Prostate gland (tissue), 2 donors: ENCODE results near the gene P2RY2. TPM values are rescaled to one million over a fixed set of nuclear protein-coding genes. Genes with fewer than 3 reads are reported as not detected.

Experiments used
- DNase-seq: peaks from one replicate; pipeline ENCODE4 v3.0.0-alpha.2; 2019; ENCODE audit warnings: low spot score
- H3K27ac ChIP-seq, 2 donors: fragments of 200-600 bp; sonication (generic); 2 replicates each; pipeline ENCODE4 v1.5.1; 2017 to 2019
- H3K27me3 ChIP-seq: fragments of 200-600 bp; sonication (generic); replicated peaks from 2 replicates; pipeline ENCODE4 v1.5.1; 2019; ENCODE audit not compliant: insufficient read depth
- H3K36me3 ChIP-seq, 2 donors: fragments of 200-600 bp; sonication (generic); 1 replicate in 1 of 2; 2 replicates in 1 of 2; pipeline versions ENCODE4 v1.5.1 to v1.8.1; 2017 to 2019
- H3K4me1 ChIP-seq: fragments of 200-600 bp; sonication (generic); replicated peaks from 2 replicates; pipeline ENCODE4 v1.5.1; 2019
- H3K4me3 ChIP-seq, 2 donors: fragments of 200-600 bp; sonication (generic); 2 replicates each; pipeline ENCODE4 v1.5.1; 2017 to 2019
- H3K9me3 ChIP-seq: fragments of 200-600 bp; sonication (generic); 2 replicates; pipeline ENCODE4 v1.5.1; 2017
- CTCF ChIP-seq, 4 experiments: fragments of 200-600 bp in 2 of 4; fragments of 450-650 bp in 2 of 4; sonication (generic) in 2 of 4; IDR thresholded peaks; 1 replicate in 3 of 4; 2 replicates in 1 of 4; pipeline ENCODE4 v1.5.1; 2016 to 2019; ENCODE audit warnings: antibody characterized with exemption in 4 of 4, mild to moderate bottlenecking in 2 of 4, moderate library complexity in 2 of 4
- POLR2A ChIP-seq: fragments of 450-650 bp; IDR thresholded peaks from one replicate; pipeline ENCODE4 v1.6.1; 2016; ENCODE audit warnings: antibody characterized with exemption, mild to moderate bottlenecking
- POLR2AphosphoS5 ChIP-seq: sonication (generic); formaldehyde crosslinking; IDR thresholded peaks from one replicate; pipeline ENCODE4 v1.6.1; 2017; ENCODE audit warnings: antibody characterized with exemption
- WGBS: methylation state at CpG from one replicate; pipeline ENCODE4 v1.1.5; 2018; 5-methylcytosine and 5-hydroxymethylcytosine counted together
- intact Hi-C: fragments of 100-400 bp; cut with DNase I; formaldehyde crosslinking; loops from one replicate; pipeline ENCODE4 v1.14.2; 2022
- total RNA-seq, 2 donors: library from RNA; depleted of rRNA; stranded (reverse); fragments of >200 nt; gene quantifications; one replicate each; pipeline ENCODE4 v1.1.0, GENCODE V29; 2016

Gene P2RY2
- total RNA-seq, 2 donors from 2014 or later = 2.7 to 3.5 TPM

DNA sequence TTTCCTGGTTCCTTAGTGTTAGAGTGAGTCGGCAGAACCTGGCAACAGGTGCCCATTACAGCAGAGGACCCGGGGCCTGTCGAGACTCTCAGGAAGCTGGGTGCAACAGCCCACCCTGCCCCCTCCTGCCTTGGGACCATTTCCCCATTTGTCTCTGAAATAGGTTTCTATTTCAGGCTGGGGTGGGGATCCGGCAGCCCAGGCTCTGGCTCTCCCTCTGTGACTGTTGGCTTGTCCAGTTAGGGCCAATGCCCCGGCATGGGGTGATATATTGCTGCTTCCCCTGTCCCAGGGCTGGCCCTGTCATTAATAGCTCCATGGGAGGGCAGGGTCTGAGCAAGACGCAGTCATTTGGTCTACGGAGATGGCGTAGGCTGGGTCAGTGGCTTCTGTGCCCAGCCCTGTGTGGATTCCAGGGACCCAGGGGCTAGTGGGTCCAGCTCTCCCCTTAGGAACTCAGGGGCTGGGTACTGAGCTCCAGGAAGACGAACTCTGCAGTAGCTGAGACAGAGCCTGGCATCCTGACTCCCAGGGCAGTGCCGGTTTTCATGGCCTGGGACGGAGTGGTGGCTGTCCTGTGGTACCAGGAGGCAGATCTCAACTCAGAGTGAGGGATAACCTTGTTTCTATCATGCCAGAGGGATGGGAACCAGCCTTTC lies 56.8 kb downstream of the P2RY2 start:
- TF ChIP-seq POLR2AphosphoS5 (no peak), CTCF (IDR thresholded peaks at IDR 0.05) (no peak), POLR2A (no peak)
- no peak overlapping the region for H3K4me3 ChIP-seq
- H3K27me3 ChIP-seq = no peaks in the 10 kb centered on the region
- WGBS = 83% methylated on average over 11 of the region's 11 CpGs
- no peak overlapping the region for H3K27ac ChIP-seq
- H3K4me1 ChIP-seq = no peaks in the 10 kb centered on the region
- H3K9me3 ChIP-seq = no peaks in the 10 kb centered on the region
- DNase-seq = no peak
- H3K36me3 ChIP-seq = no peaks in the 10 kb centered on the region
- intact Hi-C loops = no loop called here

DNA sequence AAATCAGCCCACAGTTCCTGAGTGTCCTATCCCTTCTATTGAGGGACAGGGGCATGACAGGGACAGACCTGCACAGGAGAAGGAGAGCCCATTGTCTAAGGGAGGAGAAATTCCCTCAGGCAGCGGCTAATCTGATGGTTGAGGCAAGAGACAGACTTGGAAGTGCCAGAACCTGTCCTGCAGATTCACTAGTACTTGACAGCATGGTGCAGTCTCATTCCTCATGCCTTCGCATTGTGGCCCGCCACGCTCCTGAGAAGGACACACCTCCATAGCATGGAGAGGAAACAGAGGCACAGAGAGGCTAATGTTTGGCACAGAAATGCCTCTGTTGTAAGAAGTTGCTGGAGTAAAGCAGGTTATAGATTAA lies 57.3 kb downstream of the P2RY2 start:
- no peaks in the 10 kb centered on the region for H3K9me3 ChIP-seq
- H3K27ac ChIP-seq = no peak overlapping the region
- no peaks in the 10 kb centered on the region for H3K36me3 ChIP-seq
- no peaks in the 10 kb centered on the region for H3K4me1 ChIP-seq
- H3K27me3 ChIP-seq = no peaks in the 10 kb centered on the region
- no peak overlapping the region for H3K4me3 ChIP-seq
- WGBS = 94% methylated on average over 4 of the region's 4 CpGs
- intact Hi-C loops = no loop called here
- no peak for DNase-seq
- TF ChIP-seq POLR2AphosphoS5 = no peak
- no peak for TF ChIP-seq CTCF (IDR thresholded peaks at IDR 0.05)
- TF ChIP-seq POLR2A = no peak

- Histone ChIP-seq H3K4me1 (no peaks in the 10 kb centered on the region), H3K27me3 (no peaks in the 10 kb centered on the region), H3K36me3 (no peaks in the 10 kb centered on the region), H3K4me3 (no peak overlapping the region), H3K9me3 (no peaks in the 10 kb centered on the region), H3K27ac (no peak overlapping the region)
- DNase-seq = no peak
- 75% methylated on average over 3 of the region's 3 CpGs for WGBS
- intact Hi-C loops = no loop called here
- TF ChIP-seq CTCF (IDR thresholded peaks at IDR 0.05) (no peak), POLR2A (no peak), POLR2AphosphoS5 (no peak)
Observed at GRCh38 chr11:73277467-73277866, 59.4 kb downstream of the P2RY2 start.

DNA sequence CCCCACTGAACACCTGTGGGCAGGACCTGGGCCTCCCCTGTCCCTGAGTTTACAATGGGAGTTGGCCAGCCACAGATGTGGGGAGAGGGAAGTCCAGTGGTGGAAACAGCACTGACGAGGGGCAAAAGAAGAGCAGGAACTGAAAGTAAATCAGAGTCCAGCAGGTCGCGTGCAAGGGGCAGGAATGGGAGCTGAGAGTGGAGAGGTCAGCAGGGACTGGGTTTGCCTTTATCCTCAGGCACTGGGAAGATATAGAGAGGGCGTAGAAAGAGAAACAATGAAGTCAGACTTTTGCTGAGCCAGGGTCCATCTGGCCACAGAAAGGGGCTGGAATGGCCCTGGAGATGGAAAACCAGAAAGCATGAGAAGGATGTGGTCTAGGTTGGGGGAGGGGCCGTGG lies 62.5 kb downstream of the P2RY2 start:
- Histone ChIP-seq H3K27me3 (no peaks in the 10 kb centered on the region), H3K4me3 (no peak overlapping the region), H3K36me3 (no peaks in the 10 kb centered on the region), H3K9me3 (no peaks in the 10 kb centered on the region), H3K4me1 (no peaks in the 10 kb centered on the region), H3K27ac (no peak overlapping the region)
- intact Hi-C loops = no loop called here
- TF ChIP-seq POLR2AphosphoS5 (no peak), POLR2A (no peak), CTCF (IDR thresholded peaks at IDR 0.05) (no peak)
- DNase-seq = no peak
- WGBS = 84% methylated on average over 5 of the region's 5 CpGs

GRCh38 chr11:73281201-73281741 lies 63.2 kb downstream of the P2RY2 start:
- H3K27me3 ChIP-seq = no peaks in the 10 kb centered on the region
- no peak overlapping the region for H3K27ac ChIP-seq
- H3K4me3 ChIP-seq = no peak overlapping the region
- H3K4me1 ChIP-seq = no peaks in the 10 kb centered on the region
- DNase-seq = no peak
- intact Hi-C loops = no loop called here
- TF ChIP-seq POLR2A (no peak), CTCF (IDR thresholded peaks at IDR 0.05) (no peak), POLR2AphosphoS5 (no peak)
- H3K36me3 ChIP-seq = no peaks in the 10 kb centered on the region
- no peaks in the 10 kb centered on the region for H3K9me3 ChIP-seq
- WGBS = 92% methylated on average over 3 of the region's 3 CpGs
